Lower leg skin (tissue), 3 donors: ENCODE measurements around the gene UBE2G2.

Experiments
- CTCF ChIP-seq, 3 donors: fragments of 450-650 bp; IDR thresholded peaks; one replicate each; pipeline ENCODE4 v1.5.1; 2016; ENCODE audit warnings: antibody characterized with exemption in 3 of 3, mild to moderate bottlenecking in 3 of 3, moderate library complexity in 2 of 3
- POLR2A ChIP-seq, 2 donors: fragments of 450-650 bp; IDR thresholded peaks; one replicate each; pipeline ENCODE4 v1.6.1; 2016 to 2017; ENCODE audit warnings: antibody characterized with exemption in 2 of 2, mild to moderate bottlenecking in 1 of 2, moderate library complexity in 1 of 2

DNA sequence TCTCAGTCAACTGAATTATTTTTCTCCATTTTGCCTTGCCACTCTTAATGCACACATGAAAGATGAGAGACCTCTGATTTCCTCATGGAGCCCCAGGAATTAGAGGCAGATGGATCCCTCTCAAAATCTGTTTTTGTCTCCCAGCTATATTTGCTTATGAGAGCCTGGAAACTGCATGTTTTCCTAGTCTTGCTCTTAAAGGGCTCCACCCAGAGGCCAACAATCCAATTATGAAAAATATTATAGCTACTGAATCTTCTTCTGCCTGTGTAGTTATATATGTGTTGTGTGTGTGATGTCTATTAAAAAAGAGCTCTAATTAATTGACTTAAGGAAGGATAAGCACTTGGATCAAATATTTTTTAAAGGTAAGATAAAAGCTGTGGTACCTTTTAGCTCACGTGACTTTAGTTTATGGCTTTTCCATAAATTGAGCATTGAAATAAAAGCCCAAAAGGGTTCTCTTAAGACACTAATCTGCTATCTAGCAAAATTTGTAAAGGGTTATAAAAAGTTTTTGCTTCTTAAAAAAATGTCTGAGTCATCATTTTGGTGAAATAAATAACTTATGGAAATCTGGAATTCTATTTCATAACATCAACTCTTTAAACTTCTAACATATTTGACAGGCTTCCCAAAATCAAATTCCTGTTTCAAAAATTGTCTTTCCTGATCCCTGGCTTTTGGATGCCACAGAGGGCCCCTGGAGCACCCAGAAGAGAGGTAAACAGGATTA lies 59.0 kb downstream of the UBE2G2 start:
- TF ChIP-seq POLR2A (IDR thresholded peaks at IDR 0.05) (no peak), CTCF (IDR thresholded peaks at IDR 0.05) (no peak)
